A549 (cell line): ENCODE data around the gene CFAP61. TPM values are rescaled to one million over a fixed set of nuclear protein-coding genes. Genes with fewer than 3 reads are reported as not detected.

Source experiments
- ATAC-seq, 2 experiments: fragments of 200-7000 bp in 1 of 2; fragments of >200 bp in 1 of 2; cut with Nextera tagmentation in 1 of 2; cut with Tn5 transposase in 1 of 2; 3 replicates each; pipeline versions ENCODE4 v1.8.0 to v1.9.1; 2018 to 2020; ENCODE audit warnings: mild to moderate bottlenecking in 1 of 2, moderate library complexity in 1 of 2
- CTCF ChIA-PET: fragments of 300-600 bp; sonication (Branson Sonifier 250); formaldehyde crosslinking; extraction: SDS; loops from one replicate; lab custom pipeline; 2021; ENCODE audit warnings: antibody characterized with exemption, inconsistent platforms; lab: Yijun Ruan, JAX
- POLR2A ChIA-PET: fragments of 350-600 bp; formaldehyde crosslinking; extraction: SDS; loops from one replicate; lab custom pipeline; 2021; ENCODE audit warnings: antibody characterized with exemption, inconsistent platforms; lab: Yijun Ruan, JAX
- DNase-seq, 2 experiments: peaks; one replicate each; pipeline versions ENCODE4 v3.0.0 to v3.0.0-alpha.2; 2011 to 2016; ENCODE audit warnings: low read depth in 1 of 2, low spot score in 1 of 2
- FAIRE-seq: peaks from 2 replicates; lab custom pipeline; 2011; peaks lifted over from hg19 to GRCh38; lab: Jason Lieb, UNC
- H3K27ac ChIP-seq, 2 experiments: fragments of >200 bp; sonication (Bioruptor Twin); formaldehyde crosslinking; 3 replicates each; pipeline ENCODE4 v1.5.1; 2016 to 2017
- H3K4me1 ChIP-seq: fragments of >200 bp; sonication (Bioruptor Twin); formaldehyde crosslinking; 3 replicates; pipeline ENCODE4 v1.6.1; 2016
- H3K4me2 ChIP-seq: fragments of >200 bp; sonication (Bioruptor Twin); formaldehyde crosslinking; 3 replicates; pipeline ENCODE4 v1.6.1; 2016
- H3K4me3 ChIP-seq: fragments of >200 bp; sonication (Bioruptor Twin); formaldehyde crosslinking; 3 replicates; pipeline ENCODE4 v1.5.1; 2016
- H3K9me3 ChIP-seq: fragments of >200 bp; sonication (Bioruptor Twin); formaldehyde crosslinking; 3 replicates; pipeline ENCODE4 v1.6.1; 2016
- CBX8 ChIP-seq: fragments of 200-600 bp; sonication (generic); IDR thresholded peaks from 2 replicates; pipeline ENCODE4 v1.6.1; 2016
- CEBPB ChIP-seq, 2 experiments: fragments of >200 bp in 1 of 2; sonication (Bioruptor Twin) in 1 of 2; formaldehyde crosslinking in 1 of 2; IDR thresholded peaks; 2 replicates each; pipeline ENCODE4 v1.6.1; 2012 to 2016
- CHD2 ChIP-seq: fragments of 150-350 bp; IDR thresholded peaks from 2 replicates; pipeline ENCODE4 v1.6.1; 2014; ENCODE audit warnings: low read length; ENCODE audit not compliant: partially characterized antibody
- CHD4 ChIP-seq: fragments of 200-600 bp; sonication (generic); IDR thresholded peaks from 2 replicates; pipeline ENCODE4 v1.6.1; 2016; ENCODE audit warnings: antibody characterized with exemption, mild to moderate bottlenecking, borderline replicate concordance
- EHMT2 ChIP-seq: fragments of 200-600 bp; sonication (generic); IDR thresholded peaks from 2 replicates; pipeline ENCODE4 v1.6.1; 2016; ENCODE audit warnings: antibody characterized with exemption, low read depth, mild to moderate bottlenecking, moderate library complexity
- FOSB ChIP-seq: fragments of 250-450 bp; sonication (Bioruptor Pico); IDR thresholded peaks from 2 replicates; pipeline ENCODE4 v1.5.0; 2020; ENCODE audit warnings: mild to moderate bottlenecking, moderate library complexity
- HDAC2 ChIP-seq: fragments of 200-600 bp; sonication (generic); IDR thresholded peaks from 2 replicates; pipeline ENCODE4 v1.6.1; 2016
- HOXA7 ChIP-seq: fragments of 250-450 bp; sonication (Bioruptor Pico); IDR thresholded peaks from 2 replicates; pipeline ENCODE4 v1.5.0; 2020; ENCODE audit warnings: mild to moderate bottlenecking, moderate library complexity
- HOXB13 ChIP-seq: fragments of 250-450 bp; sonication (Bioruptor Pico); IDR thresholded peaks from 2 replicates; pipeline ENCODE4 v1.5.0; 2020; ENCODE audit warnings: low read depth, mild to moderate bottlenecking, moderate library complexity
- JUN ChIP-seq, 2 experiments: fragments of >200 bp; sonication (Bioruptor Twin); formaldehyde crosslinking; IDR thresholded peaks; 2 replicates in 1 of 2; 3 replicates in 1 of 2; pipeline ENCODE4 v1.6.1; 2016 to 2017
- KDM5A ChIP-seq: fragments of 200-600 bp; sonication (generic); IDR thresholded peaks from 2 replicates; pipeline ENCODE4 v1.6.1; 2016; ENCODE audit warnings: antibody characterized with exemption, mild to moderate bottlenecking
- MAFK ChIP-seq: fragments of 450-650 bp; IDR thresholded peaks from 2 replicates; pipeline ENCODE4 v1.6.1; 2014; ENCODE audit not compliant: partially characterized antibody
- MAZ ChIP-seq: fragments of 150-350 bp; IDR thresholded peaks from 2 replicates; pipeline ENCODE4 v1.6.1; 2014; ENCODE audit warnings: antibody characterized with exemption, low read depth, low read length, borderline replicate concordance
- NPAS2 ChIP-seq: fragments of 250-450 bp; sonication (Bioruptor Pico); IDR thresholded peaks from 2 replicates; pipeline ENCODE4 v1.8.0; 2022; ENCODE audit warnings: mild to moderate bottlenecking, moderate library complexity, borderline replicate concordance
- RARB ChIP-seq: fragments of 250-450 bp; sonication (Bioruptor Pico); IDR thresholded peaks from 2 replicates; pipeline ENCODE4 v1.8.0; 2021; ENCODE audit warnings: mild to moderate bottlenecking, moderate library complexity
- SREBF2 ChIP-seq: fragments of 450-650 bp; IDR thresholded peaks from 2 replicates; pipeline ENCODE4 v1.6.1; 2014; ENCODE audit warnings: mild to moderate bottlenecking, moderate library complexity
- TFCP2L1 ChIP-seq: fragments of 250-450 bp; sonication (Bioruptor Pico); IDR thresholded peaks from 2 replicates; pipeline ENCODE4 v1.5.0; 2021; ENCODE audit warnings: mild to moderate bottlenecking
- TP53 ChIP-seq: fragments of 250-450 bp; sonication (Bioruptor Pico); IDR thresholded peaks from 2 replicates; pipeline ENCODE4 v1.5.0; 2021; ENCODE audit warnings: mild to moderate bottlenecking, moderate library complexity
- ZNF302 ChIP-seq: fragments of 250-450 bp; sonication (Bioruptor Pico); IDR thresholded peaks from 2 replicates; pipeline ENCODE4 v1.9.0; 2021; ENCODE audit warnings: inconsistent platforms, mild to moderate bottlenecking, moderate library complexity
- ZSCAN20 ChIP-seq: fragments of 250-450 bp; sonication (Bioruptor Pico); IDR thresholded peaks from 2 replicates; pipeline ENCODE4 v1.8.0; 2022; ENCODE audit warnings: mild to moderate bottlenecking, moderate library complexity
- WGBS: methylation state at CpG from one replicate; pipeline ENCODE4 v1.1.6; 2017; ENCODE audit errors: missing lambda C conversion rate; 5-methylcytosine and 5-hydroxymethylcytosine counted together
- polyA plus RNA-seq, 4 experiments: library from polyadenylated mRNA; depleted of rRNA in 3 of 4; stranded (reverse); fragments of >200 nt; fragmentation: RNase III in 1 of 4; extraction: RNeasy Plus Mini Kit Qiagen cat#74134 plus additional on column Dnase treatment in 1 of 4; gene quantifications; 2 replicates in 3 of 4; 3 replicates in 1 of 4; pipeline ENCODE4 v1.2.3, GENCODE V29; 2011 to 2017
- TF ChIP-seq, protein P1 (sequence below): fragments of 200-600 bp; sonication (generic); IDR thresholded peaks from 2 replicates; pipeline ENCODE4 v1.6.1; 2016; ENCODE audit warnings: antibody characterized with exemption, mild to moderate bottlenecking, moderate library complexity
- TF ChIP-seq, protein P2 (sequence below): fragments of >200 bp; sonication (Bioruptor Twin); formaldehyde crosslinking; IDR thresholded peaks from 3 replicates; pipeline ENCODE4 v1.5.1; 2016
- TF ChIP-seq, protein P3 (sequence below): fragments of 250-450 bp; sonication (Bioruptor Pico); IDR thresholded peaks from 2 replicates; pipeline ENCODE4 v1.5.0; 2020; ENCODE audit warnings: low read depth, mild to moderate bottlenecking, moderate library complexity
- TF ChIP-seq, protein P4 (sequence below): fragments of 250-450 bp; sonication (Bioruptor Pico); IDR thresholded peaks from 2 replicates; pipeline ENCODE4 v1.5.0; 2021; ENCODE audit warnings: mild to moderate bottlenecking, moderate library complexity, borderline replicate concordance

The CFAP61 gene
- polyA plus RNA-seq, 2 of the 4 experiments (the other 2 are of a cell fraction): 0.39 to 0.70 TPM

DNA sequence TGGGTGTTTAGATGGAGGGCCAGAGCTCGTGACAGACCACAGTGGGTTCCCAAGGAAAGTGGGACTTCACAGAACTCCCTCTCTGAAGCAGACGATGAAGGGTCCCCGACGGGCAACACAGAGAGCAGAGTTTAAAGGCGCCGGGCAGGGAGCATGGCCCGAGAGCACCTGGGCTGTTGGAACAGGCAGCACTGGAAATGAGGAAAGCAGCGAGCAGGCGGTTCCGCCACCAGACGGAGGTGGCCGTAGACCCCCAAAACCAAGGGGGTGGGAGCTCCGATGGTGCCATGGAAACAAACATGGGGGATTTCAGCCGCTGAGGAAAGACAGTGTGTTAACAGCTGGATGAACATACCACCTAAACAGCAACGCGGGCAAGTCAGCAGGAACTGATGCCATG is 288.1 kb downstream of the CFAP61 start:
- no peak for DNase-seq
- Histone ChIP-seq H3K4me3 (no peak overlapping the region), H3K27ac (no peak overlapping the region), H3K9me3 (peaks cover 4% of the 10 kb centered on the region; the same call in 1 of the 3 replicates), H3K4me1 (no peaks in the 10 kb centered on the region), H3K4me2 (no peak overlapping the region)
- TF ChIP-seq EHMT2 (no peak), ZSCAN20 (CRISPR knock-in tag) (no peak), CBX8 (no peak), CHD4 (no peak), MAFK (no peak), CHD2 (no peak), MAZ (no peak), HDAC2 (no peak), RARB (CRISPR knock-in tag) (no peak), HOXA7 (CRISPR knock-in tag) (no peak)
- TF ChIP-seq, protein P1, sequence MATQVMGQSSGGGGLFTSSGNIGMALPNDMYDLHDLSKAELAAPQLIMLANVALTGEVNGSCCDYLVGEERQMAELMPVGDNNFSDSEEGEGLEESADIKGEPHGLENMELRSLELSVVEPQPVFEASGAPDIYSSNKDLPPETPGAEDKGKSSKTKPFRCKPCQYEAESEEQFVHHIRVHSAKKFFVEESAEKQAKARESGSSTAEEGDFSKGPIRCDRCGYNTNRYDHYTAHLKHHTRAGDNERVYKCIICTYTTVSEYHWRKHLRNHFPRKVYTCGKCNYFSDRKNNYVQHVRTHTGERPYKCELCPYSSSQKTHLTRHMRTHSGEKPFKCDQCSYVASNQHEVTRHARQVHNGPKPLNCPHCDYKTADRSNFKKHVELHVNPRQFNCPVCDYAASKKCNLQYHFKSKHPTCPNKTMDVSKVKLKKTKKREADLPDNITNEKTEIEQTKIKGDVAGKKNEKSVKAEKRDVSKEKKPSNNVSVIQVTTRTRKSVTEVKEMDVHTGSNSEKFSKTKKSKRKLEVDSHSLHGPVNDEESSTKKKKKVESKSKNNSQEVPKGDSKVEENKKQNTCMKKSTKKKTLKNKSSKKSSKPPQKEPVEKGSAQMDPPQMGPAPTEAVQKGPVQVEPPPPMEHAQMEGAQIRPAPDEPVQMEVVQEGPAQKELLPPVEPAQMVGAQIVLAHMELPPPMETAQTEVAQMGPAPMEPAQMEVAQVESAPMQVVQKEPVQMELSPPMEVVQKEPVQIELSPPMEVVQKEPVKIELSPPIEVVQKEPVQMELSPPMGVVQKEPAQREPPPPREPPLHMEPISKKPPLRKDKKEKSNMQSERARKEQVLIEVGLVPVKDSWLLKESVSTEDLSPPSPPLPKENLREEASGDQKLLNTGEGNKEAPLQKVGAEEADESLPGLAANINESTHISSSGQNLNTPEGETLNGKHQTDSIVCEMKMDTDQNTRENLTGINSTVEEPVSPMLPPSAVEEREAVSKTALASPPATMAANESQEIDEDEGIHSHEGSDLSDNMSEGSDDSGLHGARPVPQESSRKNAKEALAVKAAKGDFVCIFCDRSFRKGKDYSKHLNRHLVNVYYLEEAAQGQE: no peak
- TF ChIP-seq, protein P2, sequence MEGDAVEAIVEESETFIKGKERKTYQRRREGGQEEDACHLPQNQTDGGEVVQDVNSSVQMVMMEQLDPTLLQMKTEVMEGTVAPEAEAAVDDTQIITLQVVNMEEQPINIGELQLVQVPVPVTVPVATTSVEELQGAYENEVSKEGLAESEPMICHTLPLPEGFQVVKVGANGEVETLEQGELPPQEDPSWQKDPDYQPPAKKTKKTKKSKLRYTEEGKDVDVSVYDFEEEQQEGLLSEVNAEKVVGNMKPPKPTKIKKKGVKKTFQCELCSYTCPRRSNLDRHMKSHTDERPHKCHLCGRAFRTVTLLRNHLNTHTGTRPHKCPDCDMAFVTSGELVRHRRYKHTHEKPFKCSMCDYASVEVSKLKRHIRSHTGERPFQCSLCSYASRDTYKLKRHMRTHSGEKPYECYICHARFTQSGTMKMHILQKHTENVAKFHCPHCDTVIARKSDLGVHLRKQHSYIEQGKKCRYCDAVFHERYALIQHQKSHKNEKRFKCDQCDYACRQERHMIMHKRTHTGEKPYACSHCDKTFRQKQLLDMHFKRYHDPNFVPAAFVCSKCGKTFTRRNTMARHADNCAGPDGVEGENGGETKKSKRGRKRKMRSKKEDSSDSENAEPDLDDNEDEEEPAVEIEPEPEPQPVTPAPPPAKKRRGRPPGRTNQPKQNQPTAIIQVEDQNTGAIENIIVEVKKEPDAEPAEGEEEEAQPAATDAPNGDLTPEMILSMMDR: no peak
- WGBS: 44% methylated on average over 16 of the region's 16 CpGs
- POLR2A ChIA-PET: no interaction called here
- CTCF ChIA-PET: interaction anchor here (0.6 kb wide), 1 partner anchor 104 kb away, joined by 3 read pairs; no protein-coding TSS in a partner anchor
- no peak for ATAC-seq
- FAIRE-seq: no peak

DNA sequence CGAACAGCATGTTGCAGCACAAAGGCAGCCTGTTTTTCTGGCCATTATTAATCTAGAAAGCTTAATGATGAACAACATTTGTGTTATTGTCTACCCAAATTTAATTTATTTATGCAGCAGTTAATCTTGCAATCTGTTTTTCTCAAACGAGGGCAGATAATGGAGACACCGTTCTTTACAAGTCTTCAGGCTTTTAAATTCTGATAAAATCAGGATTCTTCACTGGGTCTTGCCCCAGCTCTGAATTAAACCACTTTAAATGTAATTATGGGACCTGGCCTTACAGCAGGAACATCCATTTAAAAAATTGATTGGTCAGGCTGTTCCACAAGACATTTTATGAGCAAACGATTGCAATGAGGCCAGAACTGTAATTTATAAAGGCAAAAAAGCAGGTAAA is 289.0 kb downstream of the CFAP61 start:
- Histone ChIP-seq H3K27ac (no peak overlapping the region), H3K4me2 (no peak overlapping the region), H3K4me1 (no peaks in the 10 kb centered on the region), H3K4me3 (no peak overlapping the region), H3K9me3 (no peaks in the 10 kb centered on the region)
- TF ChIP-seq TFCP2L1 (CRISPR knock-in tag) (no peak), HOXB13 (CRISPR knock-in tag) (no peak), KDM5A (no peak), JUN (IDR thresholded peaks at IDR 0.05) (no peak), CEBPB (IDR thresholded peaks at IDR 0.05) (no peak), ZNF302 (CRISPR knock-in tag) (no peak), EHMT2 (no peak), NPAS2 (CRISPR knock-in tag) (no peak), TP53 (no peak), FOSB (CRISPR knock-in tag) (no peak), HOXA7 (CRISPR knock-in tag) (no peak), SREBF2 (no peak)
- TF ChIP-seq, protein P3, sequence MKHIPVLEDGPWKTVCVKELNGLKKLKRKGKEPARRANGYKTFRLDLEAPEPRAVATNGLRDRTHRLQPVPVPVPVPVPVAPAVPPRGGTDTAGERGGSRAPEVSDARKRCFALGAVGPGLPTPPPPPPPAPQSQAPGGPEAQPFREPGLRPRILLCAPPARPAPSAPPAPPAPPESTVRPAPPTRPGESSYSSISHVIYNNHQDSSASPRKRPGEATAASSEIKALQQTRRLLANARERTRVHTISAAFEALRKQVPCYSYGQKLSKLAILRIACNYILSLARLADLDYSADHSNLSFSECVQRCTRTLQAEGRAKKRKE (CRISPR knock-in tag): no peak
- TF ChIP-seq, protein P4, sequence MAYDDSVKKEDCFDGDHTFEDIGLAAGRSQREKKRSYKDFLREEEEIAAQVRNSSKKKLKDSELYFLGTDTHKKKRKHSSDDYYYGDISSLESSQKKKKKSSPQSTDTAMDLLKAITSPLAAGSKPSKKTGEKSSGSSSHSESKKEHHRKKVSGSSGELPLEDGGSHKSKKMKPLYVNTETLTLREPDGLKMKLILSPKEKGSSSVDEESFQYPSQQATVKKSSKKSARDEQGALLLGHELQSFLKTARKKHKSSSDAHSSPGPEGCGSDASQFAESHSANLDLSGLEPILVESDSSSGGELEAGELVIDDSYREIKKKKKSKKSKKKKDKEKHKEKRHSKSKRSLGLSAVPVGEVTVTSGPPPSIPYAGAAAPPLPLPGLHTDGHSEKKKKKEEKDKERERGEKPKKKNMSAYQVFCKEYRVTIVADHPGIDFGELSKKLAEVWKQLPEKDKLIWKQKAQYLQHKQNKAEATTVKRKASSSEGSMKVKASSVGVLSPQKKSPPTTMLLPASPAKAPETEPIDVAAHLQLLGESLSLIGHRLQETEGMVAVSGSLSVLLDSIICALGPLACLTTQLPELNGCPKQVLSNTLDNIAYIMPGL: no peak
- TF ChIP-seq, protein P1: no peak
- 29% methylated on average over 4 of the region's 4 CpGs for WGBS
- CTCF ChIA-PET: no interaction called here
- DNase-seq (no peak), FAIRE-seq (no peak), ATAC-seq (no peak)
- POLR2A ChIA-PET: no interaction called here
